Measurements from ENCODE around the gene RDH14.
A peak's percentile ranks its signal among the peaks of the same experiment; 100 is the strongest.

Gene RDH14

DNA sequence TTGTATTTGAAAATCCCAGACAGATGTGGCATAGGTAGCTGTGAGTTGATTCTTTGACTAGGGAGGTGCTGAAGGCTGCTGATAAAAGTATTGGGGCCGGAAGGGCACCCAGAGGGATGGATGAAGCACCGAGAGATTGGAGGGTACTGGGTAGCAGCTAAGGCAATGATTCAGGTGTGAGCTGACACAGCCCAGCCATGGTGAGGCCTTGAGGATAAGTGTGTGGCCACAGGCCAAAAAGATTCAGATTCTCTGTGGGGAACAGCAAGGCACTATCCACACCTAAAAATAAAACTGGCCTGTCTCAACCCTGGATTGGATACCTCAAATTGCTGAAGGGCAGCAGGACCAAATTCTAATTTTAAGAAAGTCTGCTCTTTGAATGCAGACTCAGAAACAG, 35.2 kb downstream of the RDH14 start:
- no peak for DNase-seq (ENCODE audit: low read depth in 2 of 2, low spot score in 1 of 2)

DNA sequence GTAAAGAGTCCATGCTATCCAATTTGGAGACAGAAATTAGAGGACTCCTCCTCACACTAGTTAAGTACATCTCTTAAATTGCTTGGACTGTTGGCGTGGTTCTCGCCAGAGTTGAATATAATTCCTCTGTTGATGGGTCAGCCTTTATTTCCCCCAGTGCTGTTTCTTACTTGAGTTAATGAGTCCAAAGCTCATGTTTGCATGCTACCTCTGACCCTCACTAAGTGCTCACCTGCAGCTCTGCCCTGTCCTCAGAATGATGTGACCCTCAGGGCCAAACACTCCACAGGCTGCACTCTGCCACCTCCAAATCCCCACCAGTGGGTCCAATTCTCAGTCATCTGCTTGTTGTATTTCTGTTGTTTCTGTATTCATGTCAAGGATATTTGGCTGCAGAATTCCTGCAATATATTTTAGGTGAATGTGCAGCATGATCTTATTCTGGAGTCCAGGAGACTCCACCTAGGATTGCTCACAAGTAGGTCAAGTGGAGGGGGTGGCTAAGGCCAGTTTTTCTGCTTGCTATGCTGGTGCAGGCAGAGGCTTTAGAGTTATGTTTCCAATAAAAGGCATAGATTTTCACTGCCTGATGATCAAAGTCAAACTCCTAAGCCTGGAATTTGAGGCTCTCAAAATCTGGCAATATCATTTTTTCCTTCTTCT, 37.8 kb downstream of the RDH14 start:
- DNase-seq (ENCODE audit: low read depth in 2 of 2, low spot score in 1 of 2), result no peak

DNA sequence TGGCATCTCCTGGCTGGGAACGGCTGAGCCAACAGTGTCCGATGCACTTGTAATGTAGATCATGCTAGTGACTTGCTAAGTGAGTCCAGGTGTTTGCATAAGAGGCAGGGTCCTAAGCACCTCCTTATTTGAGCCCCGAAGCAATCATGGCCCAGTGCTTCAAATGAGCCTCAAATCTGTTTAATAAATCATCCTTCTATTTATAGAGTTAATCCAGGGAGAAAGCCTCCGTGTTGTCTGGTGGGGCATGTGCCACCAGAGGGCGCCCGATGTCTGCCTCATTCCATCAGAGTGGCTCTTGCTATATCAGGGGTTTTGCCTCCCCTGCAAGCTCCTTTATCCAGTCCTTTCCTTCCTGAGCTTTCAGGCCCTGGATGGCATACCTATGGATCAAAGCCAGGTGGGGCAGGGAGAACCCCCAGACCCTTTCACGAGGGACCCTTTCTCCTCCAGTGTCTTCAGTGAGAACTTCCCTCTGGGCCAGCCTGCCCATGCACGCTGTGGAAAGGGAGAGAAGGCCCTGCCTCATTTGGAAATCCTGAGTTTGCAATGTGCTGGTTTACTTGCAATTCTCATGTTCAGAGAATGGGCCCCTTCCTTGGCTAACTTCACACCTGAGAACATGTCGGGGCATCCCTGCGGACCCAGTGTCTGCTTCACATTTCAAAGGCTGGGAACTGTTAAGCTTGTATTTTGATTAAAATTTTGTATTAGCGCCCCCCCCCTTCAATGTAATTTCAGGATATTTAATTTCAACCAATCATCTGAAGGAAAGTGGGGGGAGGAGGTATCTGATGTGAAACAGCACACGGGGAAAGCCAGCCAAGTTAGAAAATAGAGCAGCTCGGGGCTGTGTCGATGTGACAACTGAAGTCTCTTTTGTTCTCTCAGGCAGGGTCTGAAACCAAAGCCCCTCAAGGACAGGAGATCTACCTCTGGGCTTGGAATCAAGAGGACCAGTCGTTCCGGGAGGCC, 39.7 kb downstream of the RDH14 start:
- peak; percentile 26 to 65 for DNase-seq (ENCODE audit: low read depth in 2 of 2, low spot score in 1 of 2)

DNA sequence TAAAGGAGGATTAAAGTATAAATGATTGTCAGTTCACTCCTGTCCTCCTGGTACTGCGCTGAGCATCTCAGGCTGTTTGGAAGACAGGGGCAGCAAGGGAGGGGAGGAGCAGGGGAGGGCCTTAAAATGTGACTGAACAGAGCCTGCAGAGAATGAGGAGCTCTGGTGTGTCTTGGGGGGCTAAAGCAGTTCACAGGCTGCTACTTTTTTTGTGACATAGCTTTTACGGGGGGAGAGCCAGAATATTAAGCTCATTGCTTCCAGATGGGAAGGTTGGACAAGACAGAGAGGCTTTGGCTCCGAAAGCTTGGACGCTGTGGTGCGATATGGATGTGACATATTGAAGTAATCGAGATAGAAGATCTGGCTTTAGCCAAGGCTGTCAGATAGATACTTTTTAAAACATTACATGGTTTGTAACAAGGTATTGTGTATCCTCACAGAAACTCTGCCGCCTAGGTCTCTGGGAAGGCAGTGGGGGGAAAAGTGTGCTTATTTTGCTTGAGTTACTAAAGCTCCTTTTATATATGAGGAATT, 40.5 kb downstream of the RDH14 start:
- DNase-seq (ENCODE audit: low read depth in 2 of 2, low spot score in 1 of 2), result no peak

DNA sequence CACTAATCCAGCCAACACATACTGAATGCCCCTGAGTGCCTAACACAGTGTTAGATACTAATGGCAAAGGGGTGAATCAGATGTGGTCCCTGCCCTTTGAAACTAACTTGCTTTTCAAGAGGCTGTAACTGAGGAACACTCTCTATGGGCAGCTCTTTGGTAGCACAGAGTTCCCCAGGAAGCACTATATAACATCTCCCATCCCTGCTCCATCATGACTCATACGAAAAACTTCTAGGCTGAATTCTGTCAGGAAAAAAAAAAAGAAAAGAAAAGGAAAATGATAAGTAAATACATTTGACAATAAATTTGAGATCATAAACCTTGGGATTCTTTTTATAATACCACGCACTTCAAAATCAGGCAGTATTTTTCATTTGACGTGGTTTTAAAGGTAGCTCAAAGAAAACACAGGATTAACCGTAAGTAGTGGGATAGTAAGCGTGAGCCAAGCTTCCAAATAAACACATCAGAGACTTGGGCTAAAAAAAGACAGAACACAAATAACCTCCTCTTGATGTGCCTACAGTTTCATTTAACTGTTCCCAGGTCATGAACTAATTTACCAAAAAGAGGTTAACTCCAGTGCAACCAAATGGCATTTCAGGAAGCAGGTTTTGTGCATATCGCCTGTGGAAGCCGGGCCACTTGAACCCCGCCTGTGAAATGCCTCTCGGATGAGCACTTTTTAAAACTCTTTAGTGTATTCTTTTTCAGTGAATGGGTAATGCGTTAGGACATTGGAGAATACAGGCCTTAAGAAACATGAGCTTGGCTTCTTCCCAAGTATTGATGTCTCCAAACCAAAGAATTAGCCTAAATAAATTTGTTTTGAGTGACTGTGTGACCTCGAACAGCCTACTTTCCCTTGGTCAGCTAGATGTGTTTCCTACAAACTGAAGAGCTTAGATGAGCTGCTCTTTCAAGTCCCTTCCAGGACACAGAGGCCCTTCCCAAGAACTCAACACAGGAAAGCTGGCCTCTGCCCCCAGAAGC, 42.0 kb downstream of the RDH14 start:
- DNase-seq (ENCODE audit: low read depth in 2 of 2, low spot score in 1 of 2), result no peak

DNA sequence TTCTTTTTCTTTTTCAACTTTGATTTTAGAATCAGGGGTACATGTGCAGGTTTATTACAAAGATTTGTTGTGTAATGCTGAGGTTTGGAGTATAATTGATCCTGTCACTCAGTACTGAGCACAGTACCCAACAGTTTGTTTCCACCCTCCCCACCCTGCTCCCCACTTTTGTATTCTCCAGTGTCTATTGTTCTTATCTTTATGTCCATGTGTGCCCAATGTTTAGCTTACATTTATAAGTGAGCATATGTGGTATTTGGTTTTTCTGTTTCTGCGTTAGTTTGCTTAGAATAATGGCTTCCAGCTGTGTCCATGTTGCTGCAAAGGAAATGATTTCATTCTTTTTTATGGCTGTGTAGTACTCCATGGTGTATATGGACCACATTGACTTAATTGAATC, 43.1 kb downstream of the RDH14 start:
- DNase-seq (ENCODE audit: low read depth in 2 of 2, low spot score in 1 of 2), result no peak

DNA sequence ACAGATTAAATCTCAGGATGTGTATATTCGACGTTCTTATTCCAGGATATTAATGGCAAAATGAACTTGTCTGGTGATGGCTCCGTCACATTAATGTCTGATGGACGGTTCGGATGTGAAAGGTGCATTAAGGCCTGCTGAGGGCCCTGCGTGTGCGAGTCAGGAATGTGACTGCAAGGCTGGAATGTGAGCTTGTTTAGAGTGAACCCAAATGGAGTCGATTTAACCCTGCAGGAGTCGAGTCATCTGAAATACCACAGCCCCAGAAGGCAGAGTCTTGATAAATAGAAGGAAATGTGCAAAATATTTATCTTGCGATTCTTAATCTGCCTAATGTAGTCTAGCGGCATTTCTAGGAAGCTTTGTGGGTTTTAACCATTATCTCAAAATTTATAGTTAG, 44.3 kb downstream of the RDH14 start:
- no peak for DNase-seq (ENCODE audit: low read depth in 2 of 2, low spot score in 1 of 2)

DNA sequence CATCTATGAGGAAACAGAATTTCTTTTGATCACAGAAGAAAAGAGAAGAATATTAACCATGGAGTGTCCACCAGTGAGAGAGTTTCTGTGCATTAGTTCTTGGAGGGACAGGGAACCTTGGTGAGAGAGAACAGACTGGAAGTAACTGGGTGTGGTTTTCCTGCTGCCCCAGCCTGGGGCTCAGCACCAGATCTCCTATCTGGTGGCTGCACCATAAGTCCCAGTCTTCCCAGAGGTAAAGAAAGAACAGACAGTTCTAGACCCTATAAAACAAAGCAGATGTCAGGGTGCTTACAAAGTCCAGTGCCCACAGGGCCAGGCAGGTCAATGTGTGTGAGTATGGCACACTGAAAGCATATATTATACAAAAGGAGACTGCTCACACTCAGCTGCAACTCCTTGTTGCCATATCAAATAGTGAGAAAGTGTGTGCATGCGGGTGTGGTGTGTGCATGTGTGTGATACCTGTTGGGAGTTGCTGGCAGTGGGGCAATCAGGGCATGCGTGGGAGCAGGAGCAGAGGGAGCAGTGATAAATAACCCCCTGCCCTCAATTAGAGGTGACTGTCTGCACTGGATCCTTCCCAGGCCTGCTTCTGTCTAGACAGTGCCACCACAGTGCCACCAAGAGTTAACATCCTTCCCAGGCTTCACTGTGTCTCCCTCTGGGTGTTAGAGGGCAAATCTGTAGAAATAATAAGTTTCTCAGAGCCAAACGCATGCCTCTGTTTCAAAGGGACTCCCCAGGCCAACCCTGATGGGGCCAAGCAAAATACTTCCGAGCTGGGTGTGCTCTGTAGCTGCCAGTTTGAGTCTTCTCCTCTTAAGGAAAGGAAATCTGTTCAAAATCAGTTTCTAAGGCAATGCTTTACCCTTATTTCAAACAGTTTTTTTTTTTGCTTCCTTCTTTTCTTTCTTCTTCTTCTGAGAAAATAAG, 45.7 kb downstream of the RDH14 start:
- no peak for DNase-seq (ENCODE audit: low read depth in 2 of 2, low spot score in 1 of 2)

DNA sequence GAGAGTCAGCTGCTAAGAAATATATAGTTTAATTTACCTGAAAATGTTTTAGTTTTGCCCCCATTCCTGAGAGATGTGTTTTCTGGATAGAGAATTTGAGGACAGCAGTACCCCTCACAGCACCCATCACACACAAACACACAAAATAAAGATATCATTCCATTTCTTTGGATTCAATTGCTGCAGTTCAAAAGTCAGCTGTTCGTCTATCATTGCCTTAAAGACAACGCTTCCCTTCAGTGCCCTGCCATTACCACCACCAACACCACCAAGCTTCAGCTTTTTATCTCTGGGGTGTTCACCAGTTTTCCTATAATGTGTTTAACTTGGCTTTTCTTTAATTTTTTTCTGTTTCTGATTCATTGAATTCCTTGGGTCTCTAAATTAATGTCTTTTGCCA, 49.7 kb downstream of the RDH14 start:
- DNase-seq (ENCODE audit: low read depth in 2 of 2, low spot score in 1 of 2), result no peak

DNA sequence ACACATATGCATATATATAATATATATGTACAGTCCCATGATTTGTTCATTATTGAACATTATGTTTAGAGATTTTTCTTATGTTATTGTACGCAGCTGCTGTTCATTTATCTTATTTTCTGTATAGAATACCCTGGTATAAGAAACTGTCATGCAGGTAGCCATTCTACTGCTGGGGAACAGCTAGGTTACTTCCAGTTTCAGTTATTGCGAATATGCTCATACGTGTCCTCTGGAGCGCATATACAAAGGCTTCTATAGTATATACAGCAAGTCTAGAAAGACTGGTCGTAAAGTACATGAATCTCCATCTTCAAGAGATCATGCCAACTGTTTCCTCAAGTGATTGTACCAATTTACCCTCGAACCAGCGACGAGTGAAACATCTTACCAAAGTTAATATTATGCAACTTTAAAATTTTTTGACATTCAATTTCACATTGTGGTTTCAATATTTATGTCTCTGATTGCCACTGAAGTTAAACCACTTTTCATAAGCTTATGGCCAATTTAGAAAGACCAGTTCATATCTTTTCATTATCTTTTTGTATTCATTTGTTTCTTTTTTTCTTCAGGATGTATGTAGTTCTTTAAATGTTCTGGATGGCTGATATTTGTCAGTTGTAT, 53.5 kb downstream of the RDH14 start:
- DNase-seq (ENCODE audit: low read depth in 2 of 2, low spot score in 1 of 2), result no peak

DNA sequence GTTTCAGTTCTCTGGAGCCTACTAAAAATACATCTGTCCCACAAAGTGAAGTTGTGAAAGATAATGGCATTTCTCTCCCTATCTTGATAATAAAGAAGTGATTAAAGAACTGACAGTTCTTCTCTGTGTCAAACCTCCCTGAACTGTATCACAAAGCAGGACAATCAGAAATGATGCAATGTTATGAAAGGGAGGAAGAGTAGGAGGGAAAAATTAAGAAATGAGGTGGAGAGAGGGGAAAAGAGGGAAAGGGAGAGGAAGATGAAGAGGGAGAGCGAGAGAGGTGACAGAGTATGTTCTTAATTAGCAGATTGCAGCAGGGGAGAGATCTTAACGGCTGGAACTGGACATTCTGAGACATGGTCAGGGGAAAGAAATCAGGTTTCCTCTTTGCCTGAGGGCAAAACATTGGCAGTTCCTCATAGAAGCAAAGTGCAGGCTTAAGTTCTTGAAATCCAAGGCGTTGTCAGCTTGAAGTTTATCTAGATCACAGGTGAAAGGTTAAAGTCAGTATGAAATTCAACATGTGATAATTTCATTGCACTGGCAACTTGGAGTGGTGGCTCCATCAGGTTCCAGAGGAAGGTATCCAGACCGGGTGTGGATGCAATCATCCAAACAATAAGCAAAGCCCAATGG, 54.6 kb downstream of the RDH14 start:
- DNase-seq (ENCODE audit: low read depth in 2 of 2, low spot score in 1 of 2), result no peak
